ENCODE results near the gene PCED1A.

PCED1A gene

DNA sequence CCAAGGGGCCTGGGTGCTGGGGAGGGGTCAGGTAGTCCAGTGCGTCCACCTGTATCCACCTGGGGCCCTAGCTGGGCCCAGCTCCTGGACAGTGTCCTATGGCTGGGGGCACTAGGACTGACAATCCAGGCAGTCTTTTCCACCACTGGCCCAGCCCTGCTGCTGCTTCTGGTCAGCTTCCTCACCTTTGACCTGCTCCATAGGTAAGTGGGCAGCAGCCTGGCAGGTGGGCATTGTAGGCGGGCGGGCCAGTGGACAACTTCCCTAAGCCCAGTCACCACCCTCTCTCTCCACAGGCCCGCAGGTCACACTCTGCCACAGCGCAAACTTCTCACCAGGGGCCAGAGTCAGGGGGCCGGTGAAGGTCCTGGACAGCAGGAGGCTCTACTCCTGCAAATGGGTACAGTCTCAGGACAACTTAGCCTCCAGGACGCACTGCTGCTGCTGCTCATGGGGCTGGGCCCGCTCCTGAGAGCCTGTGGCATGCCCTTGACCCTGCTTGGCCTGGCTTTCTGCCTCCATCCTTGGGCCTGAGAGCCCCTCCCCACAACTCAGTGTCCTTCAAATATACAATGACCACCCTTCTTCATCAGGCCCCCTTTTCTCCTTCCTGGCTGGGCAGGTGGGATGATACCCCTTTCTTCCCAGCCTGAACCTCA lies 25.1 kb downstream of the PCED1A start:
- DNase-seq: no peak
- H3K36me3 ChIP-seq (replicated peaks; ENCODE audit: insufficient read depth, low read length): no peaks in the 10 kb centered on the region
- H2AFZ ChIP-seq (ENCODE audit: low read length): no peak overlapping the region
- no peak overlapping the region for H3K9ac ChIP-seq (ENCODE audit: low read length)
- TF ChIP-seq EZH2phosphoT487 (IDR thresholded peaks at IDR 0.05; ENCODE audit: low read length) (no peak), EZH2 (optimal IDR thresholded peaks at IDR 0.05; ENCODE audit: low read depth, low read length) (no peak)
- TF ChIP-seq, protein P1, sequence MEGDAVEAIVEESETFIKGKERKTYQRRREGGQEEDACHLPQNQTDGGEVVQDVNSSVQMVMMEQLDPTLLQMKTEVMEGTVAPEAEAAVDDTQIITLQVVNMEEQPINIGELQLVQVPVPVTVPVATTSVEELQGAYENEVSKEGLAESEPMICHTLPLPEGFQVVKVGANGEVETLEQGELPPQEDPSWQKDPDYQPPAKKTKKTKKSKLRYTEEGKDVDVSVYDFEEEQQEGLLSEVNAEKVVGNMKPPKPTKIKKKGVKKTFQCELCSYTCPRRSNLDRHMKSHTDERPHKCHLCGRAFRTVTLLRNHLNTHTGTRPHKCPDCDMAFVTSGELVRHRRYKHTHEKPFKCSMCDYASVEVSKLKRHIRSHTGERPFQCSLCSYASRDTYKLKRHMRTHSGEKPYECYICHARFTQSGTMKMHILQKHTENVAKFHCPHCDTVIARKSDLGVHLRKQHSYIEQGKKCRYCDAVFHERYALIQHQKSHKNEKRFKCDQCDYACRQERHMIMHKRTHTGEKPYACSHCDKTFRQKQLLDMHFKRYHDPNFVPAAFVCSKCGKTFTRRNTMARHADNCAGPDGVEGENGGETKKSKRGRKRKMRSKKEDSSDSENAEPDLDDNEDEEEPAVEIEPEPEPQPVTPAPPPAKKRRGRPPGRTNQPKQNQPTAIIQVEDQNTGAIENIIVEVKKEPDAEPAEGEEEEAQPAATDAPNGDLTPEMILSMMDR (IDR thresholded peaks at IDR 0.05; ENCODE audit: low read length): no peak
- H3K27me3 ChIP-seq (replicated peaks; ENCODE audit: insufficient read depth, low read length): no peaks in the 10 kb centered on the region
- H3K4me2 ChIP-seq (ENCODE audit: low read depth, low read length): no peak overlapping the region
- H3K4me3 ChIP-seq (ENCODE audit: low read length): no peak overlapping the region
- no peaks in the 10 kb centered on the region for H3K9me3 ChIP-seq (replicated peaks; ENCODE audit: insufficient read depth, low read length)
- H3K79me2 ChIP-seq (ENCODE audit: low read length): no peaks in the 10 kb centered on the region
- no peaks in the 10 kb centered on the region for H3K9me2 ChIP-seq (replicated peaks; ENCODE audit: insufficient read depth, low read length)
- no peaks in the 10 kb centered on the region for H3F3A ChIP-seq (ENCODE audit: insufficient read depth, low read length)
- no peaks in the 10 kb centered on the region for H3K4me1 ChIP-seq (ENCODE audit: low read length)
- H3K27ac ChIP-seq (ENCODE audit: low read length): no peak overlapping the region
- H4K20me1 ChIP-seq (ENCODE audit: insufficient read depth, low read length): no peaks in the 10 kb centered on the region

DNA sequence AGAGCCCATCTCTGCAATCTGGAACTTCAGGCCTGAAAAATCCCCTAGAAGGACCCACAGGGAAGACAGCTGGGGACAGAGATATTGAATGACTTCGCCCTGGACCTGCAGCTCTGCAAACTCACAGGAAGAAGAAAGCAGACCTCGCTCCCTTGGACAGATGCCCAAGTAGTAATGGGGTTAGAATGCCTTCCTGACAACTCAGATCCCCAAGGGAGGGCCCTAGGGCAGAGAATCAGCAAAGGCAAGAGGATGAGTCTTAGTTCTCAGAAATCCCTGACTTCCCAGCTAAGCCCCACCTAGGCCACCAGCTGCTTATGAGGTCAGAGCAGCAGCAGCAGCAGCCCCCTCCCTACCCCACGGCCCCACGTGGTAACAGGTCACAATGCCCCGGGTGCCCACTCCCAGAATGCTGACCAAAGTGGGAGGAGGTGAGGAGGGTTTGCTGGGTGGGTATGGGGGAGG lies 25.8 kb downstream of the PCED1A start, which contains the start of gene C20orf141:
C20orf141 (plus strand) TSS at position 401 of the 465 bp plus-strand sequence. CDS start 198 bp downstream, outside the sequence.
- no peak within 1 kb of the TSS for H3K27ac ChIP-seq (ENCODE audit: low read length)
- no peaks in the 10 kb centered on the region for H3K4me1 ChIP-seq (ENCODE audit: low read length)
- no peaks in the 10 kb centered on the region for H3F3A ChIP-seq (ENCODE audit: insufficient read depth, low read length)
- no peaks in the 10 kb centered on the region for H3K27me3 ChIP-seq (replicated peaks; ENCODE audit: insufficient read depth, low read length)
- H2AFZ ChIP-seq (ENCODE audit: low read length): no peak within 1 kb of the TSS
- H4K20me1 ChIP-seq (ENCODE audit: insufficient read depth, low read length): no peaks in the 10 kb centered on the region
- H3K9me2 ChIP-seq (replicated peaks; ENCODE audit: insufficient read depth, low read length): no peaks in the 10 kb centered on the region
- no peak for DNase-seq
- H3K36me3 ChIP-seq (replicated peaks; ENCODE audit: insufficient read depth, low read length): no peaks in the 10 kb centered on the region
- H3K4me2 ChIP-seq (ENCODE audit: low read depth, low read length): no peak within 1 kb of the TSS
- no peak within 1 kb of the TSS for H3K4me3 ChIP-seq (ENCODE audit: low read length)
- TF ChIP-seq EZH2phosphoT487 (IDR thresholded peaks at IDR 0.05; ENCODE audit: low read length): no peak
- TF ChIP-seq, protein P1 (IDR thresholded peaks at IDR 0.05; ENCODE audit: low read length): no peak
- no peak within 1 kb of the TSS for H3K9ac ChIP-seq (ENCODE audit: low read length)
- H3K79me2 ChIP-seq (ENCODE audit: low read length): no peaks in the 10 kb centered on the region
- no peaks in the 10 kb centered on the region for H3K9me3 ChIP-seq (replicated peaks; ENCODE audit: insufficient read depth, low read length)

DNA sequence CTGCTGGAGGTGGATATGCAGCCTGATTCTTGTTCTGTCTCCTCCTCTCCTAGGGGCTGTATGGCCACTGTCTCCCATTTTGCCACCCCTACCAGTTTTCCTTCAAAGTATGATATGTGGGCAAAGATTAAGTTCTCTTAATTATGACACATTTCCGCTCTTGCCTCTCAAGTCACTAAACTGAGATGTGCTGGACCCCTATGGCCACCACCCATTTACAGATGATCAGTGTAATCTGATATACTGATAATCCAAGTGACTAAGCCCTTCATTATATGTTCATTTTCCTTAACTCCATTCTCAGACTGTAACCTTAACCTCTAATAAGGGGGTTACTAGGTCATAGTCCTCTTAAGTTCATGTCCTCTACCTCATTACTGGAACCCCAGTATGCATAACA lies 26.4 kb downstream of the PCED1A start:
- Histone ChIP-seq H3K27ac (ENCODE audit: low read length) (no peak overlapping the region), H3K79me2 (ENCODE audit: low read length) (no peaks in the 10 kb centered on the region), H3K4me1 (ENCODE audit: low read length) (no peaks in the 10 kb centered on the region), H3K4me2 (ENCODE audit: low read depth, low read length) (no peak overlapping the region), H3F3A (ENCODE audit: insufficient read depth, low read length) (no peaks in the 10 kb centered on the region), H3K9ac (ENCODE audit: low read length) (no peak overlapping the region), H3K4me3 (ENCODE audit: low read length) (no peak overlapping the region), H4K20me1 (ENCODE audit: insufficient read depth, low read length) (no peaks in the 10 kb centered on the region), H3K36me3 (replicated peaks; ENCODE audit: insufficient read depth, low read length) (no peaks in the 10 kb centered on the region), H3K27me3 (replicated peaks; ENCODE audit: insufficient read depth, low read length) (no peaks in the 10 kb centered on the region), H2AFZ (ENCODE audit: low read length) (no peak overlapping the region), H3K9me2 (replicated peaks; ENCODE audit: insufficient read depth, low read length) (no peaks in the 10 kb centered on the region), H3K9me3 (replicated peaks; ENCODE audit: insufficient read depth, low read length) (no peaks in the 10 kb centered on the region)
- no peak for DNase-seq
- TF ChIP-seq EZH2 (optimal IDR thresholded peaks at IDR 0.05; ENCODE audit: low read depth, low read length) (no peak), EZH2phosphoT487 (IDR thresholded peaks at IDR 0.05; ENCODE audit: low read length) (no peak)
- TF ChIP-seq, protein P1 (IDR thresholded peaks at IDR 0.05; ENCODE audit: low read length): no peak

Data from MM.1S (cell line).